ENCODE data around the gene SAMD11. TPM values are rescaled to one million over a fixed set of nuclear protein-coding genes. Genes with fewer than 3 reads are reported as not detected.
A peak's percentile ranks its signal among the peaks of the same experiment; 100 is the strongest.

Gene SAMD11
- total and polyA plus RNA-seq, 2 donors (not counting 1 experiment from before 2014, with no cell fraction given): not detected

DNA sequence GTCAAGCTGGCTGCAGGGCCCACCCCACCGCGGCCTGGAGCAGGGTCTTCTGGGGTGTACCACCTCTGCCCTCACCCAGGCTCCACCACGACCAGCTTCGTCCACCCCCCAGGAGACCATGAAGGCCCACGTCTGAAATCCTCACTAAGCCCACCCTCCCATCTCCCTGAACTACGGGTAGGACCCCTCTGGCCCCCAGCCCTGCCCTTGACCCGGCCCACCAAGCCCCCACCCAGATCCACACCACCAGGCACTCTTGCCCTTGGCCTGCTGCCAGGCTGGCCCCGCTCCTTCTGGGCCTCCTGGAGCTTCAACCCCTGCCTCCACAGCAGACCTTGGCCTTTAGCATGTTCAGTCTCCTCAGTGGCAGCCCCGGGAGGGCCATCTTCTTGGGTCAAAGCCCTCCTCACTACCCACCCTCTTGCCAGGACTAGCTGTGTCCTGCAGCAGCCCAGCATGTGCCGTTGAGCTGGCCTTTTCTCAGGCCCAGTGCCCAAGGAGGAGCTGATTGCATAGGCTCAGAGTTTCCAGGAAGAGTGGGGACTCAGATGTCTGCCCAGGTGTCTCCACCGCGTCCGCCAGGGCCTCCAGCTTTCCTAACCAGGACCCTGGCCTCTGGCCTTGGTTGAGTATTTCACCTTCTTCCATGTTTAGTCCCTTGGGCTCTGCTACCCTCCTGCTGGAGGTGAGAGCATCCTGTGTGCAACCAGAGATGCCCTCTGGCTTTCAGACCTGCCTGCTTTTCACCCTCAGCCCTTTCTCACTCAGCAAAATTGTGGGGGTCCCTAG is 17.7 kb upstream of the SAMD11 start:
- H4K20me1 ChIP-seq (ENCODE audit: control insufficient read depth, insufficient read depth, low read length, poor library complexity, severe bottlenecking): no peaks in the 10 kb centered on the region
- ChIA-PET POLR2A (no interaction called here), CTCF (interaction anchor here (0.9 to 2.4 kb wide), 8 partner anchors 13 to 158 kb away, joined by 3 to 18 read pairs (median 4); no protein-coding TSS in a partner anchor)
- H3K4me1 Mint-ChIP-seq: peaks cover 22% of the 10 kb centered on the region
- DNase-seq (peak; percentile 34), ATAC-seq (ENCODE audit: low read depth) (no peak)
- peaks cover 37% of the 10 kb centered on the region for H3K27me3 Mint-ChIP-seq
- intact Hi-C loops (cut with micrococcal nuclease): loop anchor here (2.0 kb wide), 1 partner anchor 15 kb away; no protein-coding TSS in a partner anchor
- H3K9me3 Mint-ChIP-seq (ENCODE audit: insufficient read depth): no peaks in the 10 kb centered on the region
- TF ChIP-seq EZH2 (IDR thresholded peaks at IDR 0.05; ENCODE audit: borderline replicate concordance, insufficient read depth, low read depth, low read length, poor library complexity, severe bottlenecking) (no peak), CTCF (IDR thresholded peaks at IDR 0.05) (no peak)
- H3K27ac Mint-ChIP-seq: peak overlapping the region; percentile 61
- H3K4me1 ChIP-seq (ENCODE audit: control insufficient read depth in 2 of 2, insufficient read depth in 2 of 2, low read length in 2 of 2): peaks cover 25 to 30% of the 10 kb centered on the region in 2 donors
- H3K9me3 ChIP-seq (ENCODE audit: control extremely low read depth in 1 of 3, control insufficient read depth in 2 of 3, insufficient read depth in 1 of 3, low read length in 2 of 3): peaks cover 0 to 16% (median 0%) of the 10 kb centered on the region in 3 donors
- H3K79me2 ChIP-seq (ENCODE audit: control insufficient read depth, insufficient read depth, low read length): no peaks in the 10 kb centered on the region
- H3K27ac ChIP-seq (ENCODE audit: low read length in 2 of 2): no peak overlapping the region
- H3K4me2 ChIP-seq (replicated peaks; ENCODE audit: low read depth, low read length, poor library complexity, severe bottlenecking): peak overlapping the region; percentile 91
- no peaks in the 10 kb centered on the region for H3K36me3 ChIP-seq (replicated peaks in 1 of 2; ENCODE audit: control extremely low read depth in 1 of 2, control insufficient read depth in 1 of 2, extremely low read depth in 1 of 2, insufficient read depth in 2 of 2, low read length in 1 of 2)
- peak overlapping the region in 2 of 5 experiments; percentile 43 to 62 for H3K4me3 ChIP-seq (ENCODE audit: control extremely low read depth in 1 of 5, extremely low read depth in 1 of 5, insufficient read depth in 1 of 5, low read depth in 2 of 5, low read length in 4 of 5)
- no peak overlapping the region for H3K9ac ChIP-seq (ENCODE audit: low read length)
- WGBS (ENCODE audit: insufficient coverage): 82% methylated on average over 13 of the region's 13 CpGs
- peaks cover 0 to 48% (median 15%) of the 10 kb centered on the region in 4 experiments for H3K27me3 ChIP-seq (replicated peaks in 1 of 4; ENCODE audit: control extremely low read depth in 1 of 4, control insufficient read depth in 3 of 4, insufficient read depth in 4 of 4, low read length in 3 of 4)
- peak overlapping the region; percentile 88 for H3K4me3 Mint-ChIP-seq
- no peak overlapping the region for H2AFZ ChIP-seq (ENCODE audit: insufficient read depth, low read depth, low read length, poor library complexity, severe bottlenecking)
